HL-60/S4 treated with phorbol 12-myristate 13-acetate at 8.2 ng/mL for 4 days and 3 days (cell line): ENCODE data around the gene CHD3.
"Not testable (repeated sequence)": the region's sequence is repeated elsewhere in the genome, so short reads cannot be mapped to it uniquely, and the experiment has no call there.

Experiments used
- in situ Hi-C: fragments of 300-500 bp; cut with MboI; formaldehyde crosslinking; loops from 2 replicates; pipeline ENCODE4 v1.15.0; 2022; ENCODE audit warnings: low sequenced_read_pairs

The CHD3 gene

GRCh38 chr17:7927596-7927995 lies 39.0 kb downstream of the CHD3 start:
- in situ Hi-C loops: no loop called here

- in situ Hi-C loops: no loop called here
Measured at GRCh38 chr17:7929158-7930023, 40.8 kb downstream of the CHD3 start, which contains the start of gene KCNAB3. Gene KCNAB3 (minus strand): TSS chr17:7929856. CDS start chr17:7929435, 421 bp downstream.

- in situ Hi-C loops: no loop called here
Measured at GRCh38 chr17:7930841-7931631, 42.4 kb downstream of the CHD3 start.

GRCh38 chr17:7931709-7932482 lies 43.3 kb downstream of the CHD3 start, which contains the start of the genes CNTROB and TRAPPC1:
Gene CNTROB (plus strand): TSS chr17:7932206. CDS start chr17:7933080, 874 bp downstream.
Gene TRAPPC1 (minus strand): TSS chr17:7931946. CDS start chr17:7931829, 117 bp downstream.
- in situ Hi-C loops: no loop called here

GRCh38 chr17:7932483-7932891 lies 43.9 kb downstream of the CHD3 start:
- in situ Hi-C loops: no loop called here

- in situ Hi-C loops: no loop called here
Measured at GRCh38 chr17:7932949-7933348, 44.4 kb downstream of the CHD3 start.

GRCh38 chr17:7935859-7936258 lies 47.3 kb downstream of the CHD3 start:
- in situ Hi-C loops: no loop called here

- in situ Hi-C loops: no loop called here
Measured at GRCh38 chr17:7940034-7940433, 51.4 kb downstream of the CHD3 start.

- in situ Hi-C loops: no loop called here
Measured at GRCh38 chr17:7940743-7941142, 52.2 kb downstream of the CHD3 start.

- in situ Hi-C loops: no loop called here
Measured at GRCh38 chr17:7943291-7943690, 54.7 kb downstream of the CHD3 start.

- in situ Hi-C loops: no loop called here
Measured at GRCh38 chr17:7944326-7944725, 55.7 kb downstream of the CHD3 start.

GRCh38 chr17:7945651-7946050 lies 57.1 kb downstream of the CHD3 start:
- in situ Hi-C loops: no loop called here

- in situ Hi-C loops: no loop called here
Measured at GRCh38 chr17:7946441-7946840, 57.9 kb downstream of the CHD3 start.

GRCh38 chr17:7947651-7948050 lies 59.1 kb downstream of the CHD3 start:
- in situ Hi-C loops: no loop called here

- in situ Hi-C loops: no loop called here
Measured at GRCh38 chr17:7950578-7950977, 62.0 kb downstream of the CHD3 start.

- in situ Hi-C loops: no loop called here
Measured at GRCh38 chr17:7951143-7951792, 62.7 kb downstream of the CHD3 start.

GRCh38 chr17:7953266-7953665 lies 64.7 kb downstream of the CHD3 start:
- in situ Hi-C loops: not testable (repeated sequence)

- in situ Hi-C loops: no loop called here
Measured at GRCh38 chr17:7955414-7956227, 67.0 kb downstream of the CHD3 start.

GRCh38 chr17:7956228-7956965 lies 67.8 kb downstream of the CHD3 start:
- in situ Hi-C loops: no loop called here
